Smooth muscle cell (in vitro differentiated cells): ENCODE data around the gene KAT8. TPM values are rescaled to one million over a fixed set of nuclear protein-coding genes. Genes with fewer than 3 reads are reported as not detected.
"Not testable (repeated sequence)": the region's sequence is repeated elsewhere in the genome, so short reads cannot be mapped to it uniquely, and the experiment has no call there.

ENCODE experiments used
- DNase-seq: peaks from one replicate; lab custom pipeline; 2025; ENCODE audit not compliant: unreplicated experiment; lab: John Stamatoyannopoulos, UW
- H2AFZ ChIP-seq: fragments of 200-600 bp; sonication (generic); 2 replicates; pipeline ENCODE4 v1.6.0; 2016; ENCODE audit warnings: antibody characterized with exemption, low read depth, mild to moderate bottlenecking
- H3F3A ChIP-seq: fragments of 200-600 bp; sonication (generic); 2 replicates; pipeline ENCODE4 v1.6.0; 2017; ENCODE audit warnings: antibody characterized with exemption, low read depth
- H3K27ac ChIP-seq: fragments of 200-600 bp; sonication (generic); 2 replicates; pipeline ENCODE4 v1.5.1; 2016; ENCODE audit warnings: low read depth, mild to moderate bottlenecking
- H3K27me3 ChIP-seq: fragments of 200-600 bp; sonication (generic); 2 replicates; pipeline ENCODE4 v1.6.1; 2016; ENCODE audit warnings: low read depth, mild to moderate bottlenecking
- H3K36me3 ChIP-seq: fragments of 200-600 bp; sonication (generic); 2 replicates; pipeline ENCODE4 v1.5.1; 2016; ENCODE audit warnings: low read depth
- H3K4me1 ChIP-seq: fragments of 200-600 bp; sonication (generic); 2 replicates; pipeline ENCODE4 v1.5.1; 2016; ENCODE audit warnings: low read depth
- H3K4me2 ChIP-seq: fragments of 200-600 bp; sonication (generic); 2 replicates; pipeline ENCODE4 v1.6.0; 2016; ENCODE audit warnings: mild to moderate bottlenecking
- H3K4me3 ChIP-seq: fragments of 200-600 bp; sonication (generic); 2 replicates; pipeline ENCODE4 v1.5.1; 2016; ENCODE audit warnings: mild to moderate bottlenecking
- H3K79me2 ChIP-seq: fragments of 200-600 bp; sonication (generic); 2 replicates; pipeline ENCODE4 v1.6.0; 2016; ENCODE audit warnings: low read depth, mild to moderate bottlenecking
- H3K9ac ChIP-seq: fragments of 200-600 bp; sonication (generic); 2 replicates; pipeline ENCODE4 v1.6.0; 2016; ENCODE audit warnings: low read depth
- H3K9me3 ChIP-seq: fragments of 200-600 bp; sonication (generic); replicated peaks from 2 replicates; pipeline ENCODE4 v1.5.1; 2016; ENCODE audit warnings: low read depth
- H4K20me1 ChIP-seq: fragments of 200-600 bp; sonication (generic); 2 replicates; pipeline ENCODE4 v1.6.0; 2016; ENCODE audit warnings: low read depth
- WGBS: methylation state at CpG from one replicate; pipeline ENCODE4 v1.1.7; 2016; ENCODE audit warnings: low lambda C conversion rate; 5-methylcytosine and 5-hydroxymethylcytosine counted together
- polyA plus RNA-seq: library from polyadenylated mRNA; unstranded; fragments of >200 nt; fragmentation: Nextera tagmentation; extraction: Ambion mirVana; gene quantifications from 2 replicates; pipeline ENCODE4 v1.2.1, GENCODE V29; 2016
- total RNA-seq: library from RNA; depleted of rRNA; stranded (reverse); fragments of >200 nt; gene quantifications from 2 replicates; pipeline ENCODE4 v1.2.3, GENCODE V29; 2014
- TF ChIP-seq, protein P1 (sequence below): fragments of 200-600 bp; sonication (generic); IDR thresholded peaks from 2 replicates; pipeline ENCODE4 v1.5.1; 2017; ENCODE audit warnings: borderline replicate concordance, mild to moderate bottlenecking, antibody characterized with exemption; ENCODE audit not compliant: insufficient read depth, poor library complexity, severe bottlenecking

Gene KAT8
- total and polyA plus RNA-seq, 2 experiments from 2014 or later, result 29.1 to 32.9 TPM

DNA sequence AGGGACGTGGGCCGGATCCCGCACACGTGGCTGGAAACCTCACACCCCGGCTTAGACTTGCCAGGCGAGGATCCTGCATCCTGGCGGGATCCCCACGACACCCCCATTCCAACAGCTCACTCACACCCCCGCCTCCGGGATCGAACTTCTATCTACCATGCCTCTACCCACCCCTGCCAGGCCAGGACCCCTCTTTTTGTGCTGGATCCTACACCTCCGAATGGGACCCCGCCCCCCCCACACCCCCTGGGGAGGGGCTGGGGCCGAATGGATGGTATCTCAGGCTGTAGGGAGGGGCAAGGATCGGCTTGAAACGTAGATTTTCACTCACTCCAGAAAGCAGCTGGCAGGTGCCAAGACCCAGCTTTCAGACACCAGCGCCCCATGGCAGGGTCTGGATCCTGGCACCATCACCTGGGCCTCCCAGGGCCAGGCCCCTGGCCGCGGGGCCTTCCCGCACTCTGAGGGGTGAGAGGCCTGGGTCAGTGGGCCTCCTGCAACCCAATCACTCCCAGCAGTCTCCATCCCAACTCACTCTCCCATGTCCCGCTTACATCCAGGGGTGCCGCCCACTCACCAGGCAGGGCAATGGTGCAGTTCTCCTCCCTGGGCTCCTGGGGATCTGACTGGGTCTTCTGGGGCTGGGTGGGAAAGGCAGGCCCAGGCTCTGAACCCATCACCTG, 25.7 kb downstream of the KAT8 start:
- Histone ChIP-seq H3K4me3 (peak overlapping the region; percentile 53), H4K20me1 (no peaks in the 10 kb centered on the region), H3K79me2 (no peaks in the 10 kb centered on the region), H3K9ac (no peak overlapping the region), H3K27ac (no peak overlapping the region), H3F3A (no peaks in the 10 kb centered on the region), H3K4me1 (peaks cover 9% of the 10 kb centered on the region), H3K4me2 (peak overlapping the region; percentile 89), H3K36me3 (no peaks in the 10 kb centered on the region), H3K9me3 (no peaks in the 10 kb centered on the region), H2AFZ (peak overlapping the region; percentile 95), H3K27me3 (peaks cover 18% of the 10 kb centered on the region)
- no peak for DNase-seq
- TF ChIP-seq, protein P1, sequence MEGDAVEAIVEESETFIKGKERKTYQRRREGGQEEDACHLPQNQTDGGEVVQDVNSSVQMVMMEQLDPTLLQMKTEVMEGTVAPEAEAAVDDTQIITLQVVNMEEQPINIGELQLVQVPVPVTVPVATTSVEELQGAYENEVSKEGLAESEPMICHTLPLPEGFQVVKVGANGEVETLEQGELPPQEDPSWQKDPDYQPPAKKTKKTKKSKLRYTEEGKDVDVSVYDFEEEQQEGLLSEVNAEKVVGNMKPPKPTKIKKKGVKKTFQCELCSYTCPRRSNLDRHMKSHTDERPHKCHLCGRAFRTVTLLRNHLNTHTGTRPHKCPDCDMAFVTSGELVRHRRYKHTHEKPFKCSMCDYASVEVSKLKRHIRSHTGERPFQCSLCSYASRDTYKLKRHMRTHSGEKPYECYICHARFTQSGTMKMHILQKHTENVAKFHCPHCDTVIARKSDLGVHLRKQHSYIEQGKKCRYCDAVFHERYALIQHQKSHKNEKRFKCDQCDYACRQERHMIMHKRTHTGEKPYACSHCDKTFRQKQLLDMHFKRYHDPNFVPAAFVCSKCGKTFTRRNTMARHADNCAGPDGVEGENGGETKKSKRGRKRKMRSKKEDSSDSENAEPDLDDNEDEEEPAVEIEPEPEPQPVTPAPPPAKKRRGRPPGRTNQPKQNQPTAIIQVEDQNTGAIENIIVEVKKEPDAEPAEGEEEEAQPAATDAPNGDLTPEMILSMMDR, result no peak
- 89% methylated on average over 18 of the region's 22 CpGs for WGBS

DNA sequence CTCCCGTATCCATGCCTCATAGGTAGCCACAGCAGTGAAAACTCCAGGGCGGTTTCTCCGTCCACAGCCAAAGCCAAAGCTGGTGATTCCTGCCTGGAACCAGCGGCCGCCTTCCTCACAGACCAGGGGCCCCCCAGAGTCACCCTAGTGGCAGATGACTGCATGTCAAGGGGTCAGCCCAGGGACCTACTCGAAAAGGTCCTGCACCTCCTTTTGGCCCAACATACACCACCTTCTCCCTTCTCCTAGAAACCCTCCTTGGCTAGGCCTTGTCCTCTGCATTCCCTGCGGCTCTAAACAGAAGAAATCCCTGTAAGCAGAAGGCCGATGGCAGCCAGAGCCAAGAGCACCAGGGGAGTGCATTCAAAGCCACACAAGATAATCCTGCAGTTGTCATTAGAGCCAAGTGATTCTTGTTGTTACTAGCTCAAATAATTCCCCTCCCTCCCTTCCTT, 26.3 kb downstream of the KAT8 start:
- H3K79me2 ChIP-seq, result no peaks in the 10 kb centered on the region
- no peak for DNase-seq
- WGBS, result 97% methylated on average over 8 of the region's 8 CpGs
- no peaks in the 10 kb centered on the region for H4K20me1 ChIP-seq
- TF ChIP-seq, protein P1, result no peak
- peaks cover 9% of the 10 kb centered on the region for H3K4me1 ChIP-seq
- no peaks in the 10 kb centered on the region for H3K9me3 ChIP-seq
- H3F3A ChIP-seq, result no peaks in the 10 kb centered on the region
- H3K9ac ChIP-seq, result no peak overlapping the region
- peaks cover 23% of the 10 kb centered on the region for H3K27me3 ChIP-seq
- H3K36me3 ChIP-seq, result no peaks in the 10 kb centered on the region
- H2AFZ ChIP-seq, result no peak overlapping the region
- no peak overlapping the region for H3K27ac ChIP-seq
- no peak overlapping the region for H3K4me3 ChIP-seq
- H3K4me2 ChIP-seq, result no peak overlapping the region

DNA sequence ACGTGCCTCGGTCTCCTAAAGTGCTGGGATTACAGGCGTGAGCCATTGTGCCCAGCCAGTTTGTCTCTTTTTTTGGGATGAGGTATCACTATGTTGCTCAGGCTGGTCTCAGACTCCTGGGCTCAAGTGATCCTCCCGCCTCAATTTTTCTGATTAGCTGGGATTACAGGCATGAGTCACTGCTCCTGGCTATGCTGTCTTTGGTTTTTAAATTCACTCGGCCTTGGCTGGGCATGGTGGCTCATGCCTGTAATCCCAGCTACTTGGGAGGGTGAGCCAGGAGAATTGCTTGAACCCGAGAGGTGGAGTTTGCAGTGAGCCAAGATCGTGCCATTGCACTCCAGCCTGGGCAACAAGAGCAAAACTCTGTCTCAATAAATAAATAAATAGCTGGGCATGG, 27.0 kb downstream of the KAT8 start:
- not testable (repeated sequence) for H4K20me1 ChIP-seq, H3F3A ChIP-seq, H2AFZ ChIP-seq, H3K4me1 ChIP-seq, H3K9ac ChIP-seq, H3K36me3 ChIP-seq, H3K79me2 ChIP-seq, DNase-seq, H3K4me3 ChIP-seq, H3K4me2 ChIP-seq, H3K9me3 ChIP-seq, H3K27ac ChIP-seq
- H3K27me3 ChIP-seq, result peaks cover 27% of the 10 kb centered on the region
- 64% methylated on average over 7 of the region's 7 CpGs for WGBS

DNA sequence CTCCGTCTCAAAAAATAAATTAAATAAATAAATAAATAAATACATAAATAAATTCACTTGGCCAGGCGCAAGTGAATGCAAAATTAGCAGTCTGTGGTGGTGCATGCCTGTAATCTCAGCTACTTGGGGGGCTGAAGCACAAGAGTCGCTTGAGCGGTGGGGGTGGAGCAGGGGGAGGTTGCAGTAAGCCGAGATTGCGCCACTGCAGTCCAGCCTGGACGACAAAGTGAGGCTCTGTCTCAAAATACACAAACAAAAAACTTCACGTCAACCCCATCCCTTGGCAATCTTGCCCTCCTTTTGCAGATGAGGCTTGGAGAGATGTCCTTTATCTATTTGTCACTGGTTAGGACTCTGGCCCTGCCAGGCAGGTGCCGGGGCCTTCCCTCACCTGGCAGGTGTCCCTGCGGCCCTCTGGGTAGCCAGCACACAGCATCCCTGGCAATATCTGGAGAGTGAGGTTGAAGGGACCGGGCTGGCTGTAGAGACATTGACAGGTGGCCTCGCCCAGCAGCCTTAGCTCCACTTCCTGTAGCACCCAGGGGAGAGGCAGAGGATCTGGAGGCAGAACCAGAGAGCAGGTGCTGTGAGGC, 28.0 kb downstream of the KAT8 start:
- no peaks in the 10 kb centered on the region for H3K79me2 ChIP-seq
- H3K4me1 ChIP-seq, result peaks cover 6% of the 10 kb centered on the region
- no peak overlapping the region for H3K27ac ChIP-seq
- H3F3A ChIP-seq, result no peaks in the 10 kb centered on the region
- no peak overlapping the region for H2AFZ ChIP-seq
- no peaks in the 10 kb centered on the region for H4K20me1 ChIP-seq
- H3K9me3 ChIP-seq, result no peaks in the 10 kb centered on the region
- H3K27me3 ChIP-seq, result peaks cover 27% of the 10 kb centered on the region
- no peak overlapping the region for H3K9ac ChIP-seq
- TF ChIP-seq, protein P1, result no peak
- H3K4me2 ChIP-seq, result no peak overlapping the region
- WGBS, result 87% methylated on average over 12 of the region's 12 CpGs
- no peak for DNase-seq
- no peaks in the 10 kb centered on the region for H3K36me3 ChIP-seq
- no peak overlapping the region for H3K4me3 ChIP-seq
